Thyroid gland (tissue), 4 donors: Measurements from ENCODE around the gene MARCHF2. TPM values are rescaled to one million over a fixed set of nuclear protein-coding genes. Genes with fewer than 3 reads are reported as not detected.

Experiments used
- DNase-seq, 2 donors: peaks; one replicate each; pipeline ENCODE4 v3.0.0-alpha.2; 2019
- H3K27ac ChIP-seq, 3 donors: fragments of 200-600 bp; sonication (generic); 1 replicate in 2 of 3; 2 replicates in 1 of 3; pipeline ENCODE4 v1.5.1; 2016 to 2019; ENCODE audit warnings: mild to moderate bottlenecking in 1 of 3, moderate library complexity in 1 of 3
- H3K27me3 ChIP-seq: fragments of 200-600 bp; sonication (generic); one replicate; pipeline ENCODE4 v1.5.1; 2019
- H3K36me3 ChIP-seq, 2 donors: fragments of 200-600 bp; sonication (generic); one replicate each; pipeline ENCODE4 v1.5.1; 2016 to 2019
- H3K4me1 ChIP-seq, 2 donors: fragments of 200-600 bp; sonication (generic); one replicate each; pipeline ENCODE4 v1.5.1; 2017 to 2019
- H3K4me3 ChIP-seq, 3 donors: fragments of 200-600 bp; sonication (generic); replicated peaks in 1 of 3; 1 replicate in 2 of 3; 2 replicates in 1 of 3; pipeline ENCODE4 v1.5.1; 2016; ENCODE audit warnings: mild to moderate bottlenecking in 1 of 3
- H3K9me3 ChIP-seq: fragments of 200-600 bp; sonication (generic); one replicate; pipeline ENCODE4 v1.5.1; 2017
- POLR2A ChIP-seq, 2 donors: fragments of 450-650 bp; IDR thresholded peaks; one replicate each; pipeline ENCODE4 v1.6.1; 2017; ENCODE audit warnings: antibody characterized with exemption in 2 of 2, mild to moderate bottlenecking in 2 of 2, moderate library complexity in 1 of 2
- WGBS, 2 donors: methylation state at CpG; one replicate each; pipeline ENCODE4 v1.1.5; 2017; 5-methylcytosine and 5-hydroxymethylcytosine counted together
- intact Hi-C: fragments of 100-400 bp; cut with DNase I; formaldehyde crosslinking; loops from one replicate; pipeline ENCODE4 v1.15.1; 2023
- total RNA-seq, 4 donors: library from RNA; depleted of rRNA; stranded (reverse); fragments of >200 nt; gene quantifications; one replicate each; pipeline ENCODE4 v1.2.3, GENCODE V29; 2016
- TF ChIP-seq, protein P1 (sequence below), 6 experiments: fragments of 200-600 bp in 3 of 6; fragments of 450-650 bp in 3 of 6; sonication (generic) in 3 of 6; IDR thresholded peaks; one replicate each; pipeline ENCODE4 v1.5.1; 2016 to 2019; ENCODE audit warnings: antibody characterized with exemption in 6 of 6, mild to moderate bottlenecking in 2 of 6, inconsistent platforms in 1 of 6, moderate library complexity in 1 of 6

Gene MARCHF2
- total RNA-seq, 4 donors from 2014 or later, result 168 to 245 (median 215) TPM

DNA sequence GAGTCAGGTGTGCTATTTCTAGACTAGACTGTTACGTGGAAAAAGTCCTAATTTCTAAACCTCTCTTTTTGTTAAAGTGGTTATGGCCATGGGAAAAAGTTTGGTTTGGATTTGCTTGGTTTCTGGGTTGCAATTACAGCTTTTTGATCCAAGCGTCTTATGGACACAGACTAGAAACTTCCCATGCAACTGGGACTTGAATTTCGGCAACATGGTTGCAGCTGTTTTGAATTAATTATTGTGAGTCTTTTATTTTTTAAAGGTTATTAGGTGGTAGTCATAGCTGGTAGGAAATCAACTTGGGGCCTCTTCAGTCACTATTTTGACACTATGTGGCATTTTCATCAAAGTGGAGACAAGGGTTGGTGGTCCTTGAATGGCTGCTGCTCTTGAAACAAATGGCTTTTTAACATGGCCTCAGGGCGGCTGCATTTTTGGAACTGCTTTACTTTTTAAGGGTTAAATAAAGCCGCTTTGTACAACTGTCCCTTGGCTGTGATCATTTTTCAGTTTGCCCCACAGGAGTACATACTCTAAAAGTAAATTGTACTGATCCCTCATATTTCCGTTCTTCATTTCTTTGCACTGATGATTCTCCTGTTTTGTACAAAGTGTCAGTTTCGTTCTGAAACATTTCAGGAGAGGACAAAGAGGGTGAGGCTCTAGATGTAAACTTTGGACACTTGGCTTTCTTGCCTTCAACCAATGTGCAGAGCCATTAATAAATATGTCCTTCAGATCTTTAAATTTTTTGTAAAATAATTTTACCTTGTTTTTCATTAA, 47.6 kb downstream of the MARCHF2 start:
- H3K27ac ChIP-seq, result peak overlapping the region; percentile 35 to 69 (median 59)
- no peak for DNase-seq
- intact Hi-C loops, result no loop called here
- TF ChIP-seq, protein P1, sequence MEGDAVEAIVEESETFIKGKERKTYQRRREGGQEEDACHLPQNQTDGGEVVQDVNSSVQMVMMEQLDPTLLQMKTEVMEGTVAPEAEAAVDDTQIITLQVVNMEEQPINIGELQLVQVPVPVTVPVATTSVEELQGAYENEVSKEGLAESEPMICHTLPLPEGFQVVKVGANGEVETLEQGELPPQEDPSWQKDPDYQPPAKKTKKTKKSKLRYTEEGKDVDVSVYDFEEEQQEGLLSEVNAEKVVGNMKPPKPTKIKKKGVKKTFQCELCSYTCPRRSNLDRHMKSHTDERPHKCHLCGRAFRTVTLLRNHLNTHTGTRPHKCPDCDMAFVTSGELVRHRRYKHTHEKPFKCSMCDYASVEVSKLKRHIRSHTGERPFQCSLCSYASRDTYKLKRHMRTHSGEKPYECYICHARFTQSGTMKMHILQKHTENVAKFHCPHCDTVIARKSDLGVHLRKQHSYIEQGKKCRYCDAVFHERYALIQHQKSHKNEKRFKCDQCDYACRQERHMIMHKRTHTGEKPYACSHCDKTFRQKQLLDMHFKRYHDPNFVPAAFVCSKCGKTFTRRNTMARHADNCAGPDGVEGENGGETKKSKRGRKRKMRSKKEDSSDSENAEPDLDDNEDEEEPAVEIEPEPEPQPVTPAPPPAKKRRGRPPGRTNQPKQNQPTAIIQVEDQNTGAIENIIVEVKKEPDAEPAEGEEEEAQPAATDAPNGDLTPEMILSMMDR (IDR thresholded peaks at IDR 0.05), result no peak
- no peak for TF ChIP-seq POLR2A (IDR thresholded peaks at IDR 0.05)
- peaks cover 21 to 24% of the 10 kb centered on the region in 2 donors for H3K36me3 ChIP-seq
- H3K4me1 ChIP-seq, result peaks cover 48 to 51% of the 10 kb centered on the region in 2 donors
- 70 to 79% methylated on average over 7 of the region's 7 CpGs for WGBS, 2 donors
- no peak overlapping the region for H3K4me3 ChIP-seq
- no peaks in the 10 kb centered on the region for H3K9me3 ChIP-seq
- H3K27me3 ChIP-seq, result no peaks in the 10 kb centered on the region

DNA sequence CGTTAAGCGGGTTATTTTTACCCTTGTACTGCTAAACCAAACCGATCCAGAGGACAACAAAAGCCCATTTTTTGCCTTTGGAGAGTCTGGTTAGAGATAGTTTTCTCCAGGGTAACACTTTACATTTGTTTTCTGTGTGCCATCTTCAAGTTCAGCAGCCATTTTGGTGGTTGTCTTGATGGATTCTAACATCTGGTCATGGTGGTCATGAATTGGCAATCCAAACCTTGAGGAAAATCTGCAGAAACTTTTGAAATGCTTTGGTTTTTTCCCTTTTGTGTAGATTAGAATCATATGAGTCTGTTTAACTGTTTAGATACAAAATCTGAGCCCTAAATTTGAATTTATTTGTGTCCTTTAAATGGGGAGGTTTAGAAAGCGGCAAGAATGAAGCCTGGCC, 48.3 kb downstream of the MARCHF2 start:
- Histone ChIP-seq H3K36me3 (peaks cover 27 to 28% of the 10 kb centered on the region in 2 donors), H3K4me1 (peaks cover 48 to 51% of the 10 kb centered on the region in 2 donors), H3K9me3 (no peaks in the 10 kb centered on the region), H3K27ac (no peak overlapping the region), H3K27me3 (no peaks in the 10 kb centered on the region), H3K4me3 (no peak overlapping the region)
- intact Hi-C loops, result no loop called here
- DNase-seq, result no peak
- 85 to 93% methylated on average over 4 of the region's 4 CpGs for WGBS, 2 donors
- TF ChIP-seq POLR2A (IDR thresholded peaks at IDR 0.05), result no peak
- TF ChIP-seq, protein P1 (IDR thresholded peaks at IDR 0.05), result no peak

DNA sequence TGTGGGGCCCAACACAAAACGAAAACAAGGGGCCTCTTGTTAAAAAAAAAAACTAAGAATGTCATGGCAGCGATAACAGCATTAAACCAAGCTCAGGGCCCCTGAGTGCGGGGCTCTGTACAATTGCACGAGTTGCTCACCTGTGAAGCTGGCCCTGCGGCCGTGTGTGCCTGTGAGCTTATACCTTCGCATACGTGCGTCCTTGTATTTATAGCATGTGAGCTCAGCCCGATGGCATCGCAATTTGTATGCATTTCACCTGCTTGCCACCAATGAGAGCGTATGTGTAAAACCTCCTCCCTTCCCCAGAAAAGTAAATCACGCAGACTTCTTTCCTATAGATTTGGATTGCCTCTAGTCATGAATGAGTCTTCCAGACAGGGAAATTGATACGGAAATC, 48.8 kb downstream of the MARCHF2 start:
- H3K27ac ChIP-seq, result no peak overlapping the region
- intact Hi-C loops, result no loop called here
- no peak overlapping the region for H3K4me3 ChIP-seq
- peaks cover 31 to 33% of the 10 kb centered on the region in 2 donors for H3K36me3 ChIP-seq
- WGBS, 2 donors, result 82 to 84% methylated on average over 14 of the region's 14 CpGs
- TF ChIP-seq, protein P1 (IDR thresholded peaks at IDR 0.05), result no peak
- TF ChIP-seq POLR2A (IDR thresholded peaks at IDR 0.05), result no peak
- no peaks in the 10 kb centered on the region for H3K9me3 ChIP-seq
- no peak for DNase-seq
- H3K4me1 ChIP-seq, result peaks cover 46% of the 10 kb centered on the region in 2 donors
- no peaks in the 10 kb centered on the region for H3K27me3 ChIP-seq

DNA sequence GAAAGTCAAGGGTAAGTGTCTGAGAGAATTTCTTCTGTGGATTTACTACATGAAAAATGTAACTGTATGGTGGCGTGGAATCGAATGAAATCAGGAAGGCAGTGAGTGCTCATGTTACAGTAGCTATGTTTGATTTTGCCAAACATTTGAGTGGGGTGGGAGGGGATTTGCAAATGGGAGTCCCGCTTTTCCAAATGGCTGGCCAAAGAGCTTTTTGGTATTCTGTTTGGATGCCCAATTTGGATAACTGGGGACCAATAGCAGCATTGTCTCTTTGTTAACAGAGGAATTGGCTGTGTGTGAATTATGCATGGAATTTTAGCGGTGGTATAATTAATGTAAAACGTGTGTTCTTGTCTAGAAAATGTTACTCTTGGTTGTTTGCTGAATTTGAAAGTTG, 49.5 kb downstream of the MARCHF2 start:
- H3K4me3 ChIP-seq, result no peak overlapping the region
- DNase-seq, result no peak
- no peaks in the 10 kb centered on the region for H3K27me3 ChIP-seq
- intact Hi-C loops, result no loop called here
- no peaks in the 10 kb centered on the region for H3K9me3 ChIP-seq
- H3K27ac ChIP-seq, result no peak overlapping the region
- peaks cover 39 to 40% of the 10 kb centered on the region in 2 donors for H3K4me1 ChIP-seq
- 80 to 86% methylated on average over 5 of the region's 5 CpGs for WGBS, 2 donors
- TF ChIP-seq, protein P1 (IDR thresholded peaks at IDR 0.05), result no peak
- TF ChIP-seq POLR2A (IDR thresholded peaks at IDR 0.05), result no peak
- peaks cover 38 to 40% of the 10 kb centered on the region in 2 donors for H3K36me3 ChIP-seq

DNA sequence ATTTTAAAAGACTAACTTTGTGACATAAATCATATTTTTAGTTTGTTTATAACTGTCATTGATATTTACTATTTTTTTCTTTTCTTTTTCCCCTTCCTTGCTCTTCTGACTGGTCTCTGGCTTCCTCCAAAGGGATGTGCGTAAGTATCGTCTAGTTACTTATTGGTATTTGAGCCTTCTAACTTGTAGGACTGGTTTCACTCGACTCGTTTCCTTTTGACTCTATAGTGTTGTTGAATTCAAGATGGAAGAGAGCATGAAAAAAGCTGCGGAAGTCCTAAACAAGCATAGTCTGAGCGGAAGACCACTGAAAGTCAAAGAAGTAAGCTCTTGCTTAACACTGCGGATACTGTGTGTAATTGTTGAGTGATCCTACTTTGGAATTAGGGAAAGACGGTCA, 50.3 kb downstream of the MARCHF2 start:
- DNase-seq, result no peak
- H3K4me3 ChIP-seq, result no peak overlapping the region
- H3K9me3 ChIP-seq, result no peaks in the 10 kb centered on the region
- no peaks in the 10 kb centered on the region for H3K27me3 ChIP-seq
- no peak overlapping the region for H3K27ac ChIP-seq
- H3K4me1 ChIP-seq, result peaks cover 31 to 32% of the 10 kb centered on the region in 2 donors
- 79 to 89% methylated on average over 8 of the region's 8 CpGs for WGBS, 2 donors
- TF ChIP-seq, protein P1 (IDR thresholded peaks at IDR 0.05), result no peak
- no peak for TF ChIP-seq POLR2A (IDR thresholded peaks at IDR 0.05)
- peaks cover 41 to 46% of the 10 kb centered on the region in 2 donors for H3K36me3 ChIP-seq
- intact Hi-C loops, result no loop called here
